UCSD-AML1 (cell line): ENCODE results near the gene CISH.
A peak's percentile ranks its signal among the peaks of the same experiment; 100 is the strongest.

Experiments
- DNase-seq: peaks from one replicate; lab custom pipeline; 2025; ENCODE audit not compliant: unreplicated experiment; lab: John Stamatoyannopoulos, UW

The CISH gene

DNA sequence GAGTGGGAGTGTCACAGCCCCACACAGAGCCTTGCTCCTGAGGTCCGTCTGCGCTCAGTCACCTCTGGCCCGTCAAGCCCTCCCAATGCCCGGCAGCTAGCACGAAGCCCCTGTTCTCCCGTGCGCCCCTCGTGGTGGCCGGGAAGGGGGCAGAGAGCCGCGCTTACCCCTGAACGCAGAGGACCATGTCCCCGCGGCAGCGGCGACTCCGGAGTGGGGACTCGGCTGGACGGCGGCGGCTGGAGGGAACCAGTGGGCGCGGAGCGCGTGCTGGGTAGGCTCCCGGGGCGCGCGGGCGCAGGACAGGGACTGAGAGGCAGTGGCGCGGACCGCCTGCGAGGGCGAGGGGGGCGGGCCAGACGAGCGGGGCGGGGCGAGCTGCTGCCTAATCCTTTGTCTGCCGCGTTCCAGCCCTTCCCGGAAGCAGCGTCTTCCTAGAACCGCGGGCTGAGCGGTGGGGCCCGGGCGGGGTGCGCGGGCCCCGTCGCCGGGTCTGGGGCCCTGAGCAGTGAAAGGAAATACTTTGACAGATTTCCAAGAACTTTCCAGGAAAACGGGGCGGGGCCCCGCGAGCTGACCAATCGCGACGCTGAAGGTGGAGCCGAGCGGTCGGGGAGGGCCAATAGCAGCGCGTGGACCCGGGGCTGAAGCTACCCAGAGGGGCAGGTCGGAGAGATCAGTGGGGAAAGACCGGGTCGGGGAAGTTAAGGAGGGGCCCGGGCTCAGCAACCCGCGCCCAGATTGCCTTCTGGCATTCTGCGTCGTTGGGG is at the start of gene CISH:
Gene CISH, minus strand, starts transcription at position 311 of the 770 bp plus-strand sequence. Its CDS starts 124 bp downstream, at position 187.
- DNase-seq: peak; percentile 100

GRCh38 chr3:50660386-50660785 is 48.8 kb upstream of the CISH start:
- no peak for DNase-seq

DNA sequence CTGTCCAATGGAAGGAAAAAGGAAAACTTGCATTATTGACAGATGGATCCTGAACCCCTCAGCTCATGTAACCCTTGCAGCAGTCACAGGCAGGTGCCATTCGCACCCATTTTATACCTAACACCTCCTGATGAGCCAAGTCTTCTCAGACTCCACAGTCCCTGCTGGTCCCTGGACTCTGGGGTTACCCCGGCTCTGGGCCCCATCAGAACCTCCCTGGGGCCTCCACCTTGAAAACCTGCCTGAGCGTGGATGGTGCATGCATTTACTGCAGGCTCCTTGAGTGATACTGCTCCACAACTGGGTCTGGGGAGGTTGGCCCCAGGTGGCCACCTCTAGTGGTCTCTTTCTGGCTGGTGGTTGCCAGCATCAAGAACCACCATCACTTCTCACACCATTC is 47.3 kb upstream of the CISH start:
- DNase-seq: no peak

DNA sequence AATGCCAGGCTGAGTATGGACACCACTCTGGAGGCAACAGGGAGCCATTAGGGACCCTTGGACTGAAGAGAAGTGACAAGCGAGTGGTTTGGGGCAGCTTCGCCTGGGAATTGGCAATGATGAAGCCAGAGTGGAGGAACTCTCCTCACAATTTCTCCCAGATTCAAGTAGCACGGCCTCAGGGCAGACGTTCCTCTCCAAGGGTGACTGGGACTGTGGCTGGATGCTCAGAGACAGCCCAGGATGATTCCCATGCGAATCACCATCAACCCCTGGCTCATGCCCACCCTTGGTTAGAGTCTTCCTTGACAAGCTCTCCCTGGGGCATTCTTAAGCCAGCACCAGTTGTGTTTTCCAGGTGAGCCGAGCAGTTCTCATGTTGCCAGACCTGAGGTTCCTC is 46.8 kb upstream of the CISH start:
- DNase-seq: no peak

GRCh38 chr3:50657816-50658215 is 46.2 kb upstream of the CISH start:
- no peak for DNase-seq

- DNase-seq: no peak
These were observed 45.8 kb upstream of the CISH start for GRCh38 chr3:50657407-50657806.

- DNase-seq: no peak
These were observed 45.0 kb upstream of the CISH start for GRCh38 chr3:50656417-50657195.

GRCh38 chr3:50655009-50655830 is 43.6 kb upstream of the CISH start:
- DNase-seq: no peak

DNA sequence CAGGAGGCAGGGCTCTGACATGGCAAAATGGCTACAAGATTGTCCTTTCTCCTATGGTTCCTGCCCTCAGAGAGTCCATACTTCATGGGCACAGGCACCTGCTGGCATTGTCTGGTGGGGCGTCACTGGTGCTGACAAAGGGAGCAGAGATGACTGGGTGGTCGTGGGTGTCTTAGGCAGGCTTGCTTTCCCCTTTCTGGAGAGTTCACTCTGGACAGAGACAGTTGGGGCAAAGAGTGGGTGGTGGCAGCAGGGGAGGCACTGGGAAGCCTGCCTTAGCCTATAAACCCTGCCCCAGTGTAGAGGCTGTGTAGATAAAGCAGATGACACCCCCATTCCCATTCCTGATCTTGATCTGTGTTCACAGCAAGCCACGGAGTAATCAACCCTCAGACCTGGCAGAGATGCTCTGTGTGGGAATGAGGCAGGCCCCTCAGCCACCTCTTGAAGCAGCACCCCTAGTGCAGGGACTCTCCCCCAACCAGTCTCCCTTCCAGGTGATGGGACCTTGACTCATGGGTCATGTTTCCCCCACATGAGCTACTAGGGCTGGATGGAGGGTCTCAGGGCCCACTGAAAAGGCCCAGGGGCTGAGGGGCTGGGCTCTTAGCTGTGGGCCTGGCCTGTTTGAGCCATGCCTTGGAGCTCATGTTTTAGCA is 42.5 kb upstream of the CISH start:
- DNase-seq: no peak

- DNase-seq: peak; percentile 61
These were observed 41.1 kb upstream of the CISH start for GRCh38 chr3:50652709-50653108.

DNA sequence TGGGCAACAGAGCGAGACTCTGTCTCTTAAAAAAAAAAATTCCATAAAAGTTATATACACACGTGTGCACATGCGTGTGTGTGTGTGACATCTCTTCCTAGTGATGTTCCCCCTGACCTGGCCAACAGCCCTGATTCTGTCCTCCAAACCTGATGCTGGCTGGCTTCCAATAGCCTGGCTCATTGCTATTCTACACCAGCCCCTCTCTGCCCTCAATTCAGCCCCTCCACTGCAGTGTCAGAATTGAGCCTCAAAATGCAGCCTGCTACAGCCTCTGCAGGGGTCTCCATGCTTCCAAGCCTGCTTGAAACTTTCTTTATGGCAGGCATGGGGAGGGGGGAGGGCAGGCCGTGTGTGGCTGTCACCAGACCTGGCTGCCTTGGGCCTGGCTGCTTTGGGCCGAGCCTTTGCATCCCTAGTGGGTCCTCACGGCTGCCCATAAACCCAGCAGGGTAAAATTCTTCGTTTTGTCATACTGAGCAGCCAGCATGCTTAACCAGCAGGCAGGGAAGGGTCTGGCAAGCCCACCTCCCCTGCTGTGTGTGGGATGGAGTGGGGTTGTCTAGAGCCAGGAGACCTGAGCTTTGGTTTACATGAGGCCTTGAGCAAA is 40.5 kb upstream of the CISH start:
- DNase-seq: no peak

DNA sequence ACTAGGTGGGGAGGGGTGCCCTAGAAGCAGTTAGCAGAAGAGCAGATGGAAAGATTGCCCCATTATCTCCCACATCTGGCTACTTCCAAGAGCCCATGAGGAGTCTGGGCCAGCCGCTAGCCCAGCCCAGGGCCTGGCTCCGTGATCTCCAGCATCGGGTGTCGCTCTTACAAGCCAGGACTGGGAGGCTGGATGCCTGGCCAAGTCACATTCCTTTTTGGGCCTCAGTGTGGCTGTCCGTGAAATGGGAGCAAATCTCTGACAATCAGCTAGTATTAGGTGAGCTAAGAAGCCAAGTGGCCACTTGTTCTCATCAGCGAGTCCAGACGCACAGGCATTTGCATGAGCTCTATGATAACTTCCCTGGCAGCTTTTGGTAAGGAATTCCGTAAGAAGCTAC is 39.9 kb upstream of the CISH start:
- DNase-seq: no peak

DNA sequence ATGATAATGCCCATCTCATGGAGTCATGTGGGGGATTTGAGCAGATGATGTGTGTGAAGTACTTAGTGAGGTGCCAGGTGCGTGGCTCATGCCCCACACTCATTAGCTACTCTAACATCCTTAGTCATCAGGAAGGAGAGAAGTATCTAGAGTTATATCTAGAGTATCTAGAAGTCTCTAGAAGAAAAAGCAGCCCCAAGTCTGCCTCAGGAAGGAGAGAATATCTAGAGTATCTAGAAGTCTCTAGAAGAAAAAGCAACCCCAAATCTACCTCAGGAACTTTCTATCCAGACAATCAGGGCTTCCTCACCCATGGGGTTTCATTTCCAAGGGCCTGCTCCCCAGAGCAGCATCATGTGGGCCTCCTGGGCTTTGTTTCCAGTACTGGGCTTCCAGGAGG is 38.4 kb upstream of the CISH start:
- no peak for DNase-seq

- DNase-seq: no peak
These were observed 37.9 kb upstream of the CISH start for GRCh38 chr3:50649451-50649931.

DNA sequence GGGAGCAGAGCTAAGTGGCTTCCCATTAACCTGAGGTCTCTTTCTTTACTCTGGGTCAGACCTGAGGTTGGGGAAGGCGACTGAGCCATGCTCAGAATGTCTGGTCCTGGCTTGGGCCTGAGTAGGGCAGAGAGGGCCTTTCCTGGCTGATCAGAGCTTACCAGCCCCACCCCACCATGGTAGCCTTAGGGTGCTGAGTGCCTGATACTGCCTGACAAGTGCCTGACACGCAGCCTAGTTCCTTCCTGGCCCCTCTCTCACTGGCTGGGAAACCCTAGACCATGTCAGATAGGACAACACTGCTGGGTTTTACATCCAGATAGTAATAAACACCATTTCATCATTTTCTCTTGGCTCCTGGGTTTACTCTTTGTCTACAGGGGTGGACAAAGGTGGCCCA is 37.4 kb upstream of the CISH start:
- DNase-seq: no peak

DNA sequence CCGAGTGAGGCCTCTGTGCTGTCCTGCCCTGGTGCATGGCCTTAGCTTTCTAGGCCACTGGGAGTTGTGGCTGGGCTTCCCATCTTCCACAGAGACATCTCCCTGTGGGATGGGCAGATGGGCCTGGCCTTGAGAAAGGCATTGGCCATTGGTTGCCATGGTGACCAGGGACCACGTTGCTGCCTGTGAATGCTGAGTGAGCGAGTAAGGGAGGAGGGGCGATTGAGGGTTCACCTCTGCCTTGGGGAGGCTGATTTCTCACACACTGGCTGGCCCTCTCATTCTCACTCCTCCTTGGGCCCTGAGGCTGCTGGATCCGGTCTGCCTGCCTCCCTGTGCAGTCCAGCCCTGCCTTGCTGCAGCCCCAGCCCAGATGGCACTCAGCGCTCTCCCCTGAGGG is 36.7 kb upstream of the CISH start:
- DNase-seq: no peak

DNA sequence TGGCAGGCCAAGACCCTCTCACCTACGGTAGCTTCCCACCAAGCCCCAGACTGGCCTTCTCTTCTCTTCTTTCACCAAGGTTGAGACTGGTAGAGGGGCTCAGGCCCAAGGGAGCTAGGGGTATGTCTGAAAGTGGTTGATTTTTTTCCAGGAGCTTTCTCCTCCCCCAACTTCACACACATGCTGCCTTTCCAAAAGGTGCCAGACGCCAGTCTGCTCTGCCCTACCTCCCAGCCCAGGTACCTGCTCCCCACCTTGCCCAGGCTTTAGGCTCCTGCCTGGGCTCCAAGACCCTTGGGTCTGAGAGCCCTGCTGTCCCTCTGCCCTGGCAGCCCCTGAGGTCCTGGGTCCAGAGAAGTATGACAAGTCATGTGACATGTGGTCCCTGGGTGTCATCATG is 33.8 kb upstream of the CISH start:
- no peak for DNase-seq

GRCh38 chr3:50644561-50644960 is 33.0 kb upstream of the CISH start:
- no peak for DNase-seq

- no peak for DNase-seq
These were observed 30.8 kb upstream of the CISH start for GRCh38 chr3:50642382-50642781.

- DNase-seq: no peak
These were observed 27.5 kb upstream of the CISH start for GRCh38 chr3:50639055-50639494.
